IPS-18a (cell line): ENCODE measurements around the gene TMEM132C.

ENCODE experiments used
- H3K27ac ChIP-seq: one replicate; pipeline ENCODE4 v1.5.1; 2013; ENCODE audit warnings: low read length
- H3K27me3 ChIP-seq: one replicate; pipeline ENCODE4 v1.6.1; 2013; ENCODE audit warnings: mild to moderate bottlenecking, low read length; ENCODE audit not compliant: control insufficient read depth, insufficient read depth
- H3K36me3 ChIP-seq: one replicate; pipeline ENCODE4 v1.6.1; 2013; ENCODE audit warnings: low read depth, low read length; ENCODE audit not compliant: control insufficient read depth
- H3K4me1 ChIP-seq: one replicate; pipeline ENCODE4 v1.6.1; 2013; ENCODE audit warnings: low read depth, low read length; ENCODE audit not compliant: control insufficient read depth
- H3K4me3 ChIP-seq: one replicate; pipeline ENCODE4 v1.5.1; 2013; ENCODE audit warnings: low read length
- H3K9ac ChIP-seq: one replicate; pipeline ENCODE4 v1.6.1; 2013; ENCODE audit warnings: mild to moderate bottlenecking, low read length, moderate library complexity
- H3K9me3 ChIP-seq: one replicate; pipeline ENCODE4 v1.6.1; 2013; ENCODE audit warnings: low read depth, low read length; ENCODE audit not compliant: control insufficient read depth

The TMEM132C gene

GRCh38 chr12:128288896-128289295, 21.9 kb downstream of the TMEM132C start:
- no peak overlapping the region for H3K4me3 ChIP-seq
- no peak overlapping the region for H3K27ac ChIP-seq
- H3K9me3 ChIP-seq: peaks cover 17% of the 10 kb centered on the region

GRCh38 chr12:128290938-128291337, 24.0 kb downstream of the TMEM132C start:
- H3K9me3 ChIP-seq: peaks cover 21% of the 10 kb centered on the region
- H3K4me1 ChIP-seq: no peaks in the 10 kb centered on the region
- peaks cover 14% of the 10 kb centered on the region for H3K27me3 ChIP-seq
- H3K9ac ChIP-seq: no peak overlapping the region
- H3K36me3 ChIP-seq: no peaks in the 10 kb centered on the region
- H3K4me3 ChIP-seq: no peak overlapping the region
- H3K27ac ChIP-seq: no peak overlapping the region

More at GRCh38 chr12:128288896-128289295, 21.9 kb downstream of the TMEM132C start:
- H3K36me3 ChIP-seq: no peaks in the 10 kb centered on the region
- H3K4me1 ChIP-seq: no peaks in the 10 kb centered on the region
- peaks cover 10% of the 10 kb centered on the region for H3K27me3 ChIP-seq
- no peak overlapping the region for H3K9ac ChIP-seq

- H3K9me3 ChIP-seq: peaks cover 14% of the 10 kb centered on the region
- no peak overlapping the region for H3K9ac ChIP-seq
- no peak overlapping the region for H3K4me3 ChIP-seq
- H3K36me3 ChIP-seq: no peaks in the 10 kb centered on the region
- H3K27me3 ChIP-seq: peaks cover 55% of the 10 kb centered on the region
- H3K4me1 ChIP-seq: peaks cover 8% of the 10 kb centered on the region
- no peak overlapping the region for H3K27ac ChIP-seq
Measured at GRCh38 chr12:128298091-128298748, 31.2 kb downstream of the TMEM132C start.

GRCh38 chr12:128305336-128305892, 38.4 kb downstream of the TMEM132C start:
- peaks cover 25% of the 10 kb centered on the region for H3K9me3 ChIP-seq
- H3K36me3 ChIP-seq: no peaks in the 10 kb centered on the region
- no peak overlapping the region for H3K9ac ChIP-seq
- no peaks in the 10 kb centered on the region for H3K4me1 ChIP-seq
- H3K4me3 ChIP-seq: no peak overlapping the region
- peaks cover 6% of the 10 kb centered on the region for H3K27me3 ChIP-seq
- no peak overlapping the region for H3K27ac ChIP-seq

GRCh38 chr12:128307791-128308190, 40.8 kb downstream of the TMEM132C start:
- Histone ChIP-seq H3K27me3 (no peaks in the 10 kb centered on the region), H3K9ac (no peak overlapping the region), H3K27ac (no peak overlapping the region), H3K36me3 (no peaks in the 10 kb centered on the region), H3K4me3 (no peak overlapping the region), H3K4me1 (no peaks in the 10 kb centered on the region), H3K9me3 (peaks cover 25% of the 10 kb centered on the region)

- Histone ChIP-seq H3K9me3 (peaks cover 16% of the 10 kb centered on the region), H3K9ac (no peak overlapping the region), H3K4me1 (no peaks in the 10 kb centered on the region), H3K27me3 (no peaks in the 10 kb centered on the region), H3K27ac (no peak overlapping the region), H3K36me3 (no peaks in the 10 kb centered on the region), H3K4me3 (no peak overlapping the region)
Measured at GRCh38 chr12:128312661-128313060, 45.7 kb downstream of the TMEM132C start.

GRCh38 chr12:128313931-128314330, 47.0 kb downstream of the TMEM132C start:
- no peak overlapping the region for H3K4me3 ChIP-seq
- no peak overlapping the region for H3K9ac ChIP-seq
- no peaks in the 10 kb centered on the region for H3K27me3 ChIP-seq
- no peak overlapping the region for H3K27ac ChIP-seq
- H3K36me3 ChIP-seq: no peaks in the 10 kb centered on the region
- no peaks in the 10 kb centered on the region for H3K4me1 ChIP-seq
- H3K9me3 ChIP-seq: peaks cover 11% of the 10 kb centered on the region

GRCh38 chr12:128314611-128315010, 47.6 kb downstream of the TMEM132C start:
- no peaks in the 10 kb centered on the region for H3K27me3 ChIP-seq
- peaks cover 6% of the 10 kb centered on the region for H3K9me3 ChIP-seq
- no peaks in the 10 kb centered on the region for H3K36me3 ChIP-seq
- H3K4me1 ChIP-seq: no peaks in the 10 kb centered on the region
- H3K9ac ChIP-seq: no peak overlapping the region
- no peak overlapping the region for H3K27ac ChIP-seq
- H3K4me3 ChIP-seq: no peak overlapping the region

- Histone ChIP-seq H3K9me3 (peaks cover 6% of the 10 kb centered on the region), H3K27me3 (no peaks in the 10 kb centered on the region), H3K4me1 (no peaks in the 10 kb centered on the region), H3K9ac (no peak overlapping the region), H3K36me3 (no peaks in the 10 kb centered on the region), H3K27ac (no peak overlapping the region), H3K4me3 (no peak overlapping the region)
Measured at GRCh38 chr12:128316078-128316477, 49.1 kb downstream of the TMEM132C start.

GRCh38 chr12:128316973-128317526, 50.1 kb downstream of the TMEM132C start:
- H3K4me1 ChIP-seq: no peaks in the 10 kb centered on the region
- H3K9me3 ChIP-seq: peaks cover 5% of the 10 kb centered on the region
- H3K27me3 ChIP-seq: no peaks in the 10 kb centered on the region
- H3K36me3 ChIP-seq: no peaks in the 10 kb centered on the region
- H3K4me3 ChIP-seq: no peak overlapping the region
- no peak overlapping the region for H3K9ac ChIP-seq
- H3K27ac ChIP-seq: no peak overlapping the region

- Histone ChIP-seq H3K27me3 (no peaks in the 10 kb centered on the region), H3K4me1 (no peaks in the 10 kb centered on the region), H3K36me3 (no peaks in the 10 kb centered on the region), H3K27ac (no peak overlapping the region), H3K9ac (no peak overlapping the region), H3K9me3 (peaks cover 3% of the 10 kb centered on the region), H3K4me3 (no peak overlapping the region)
Measured at GRCh38 chr12:128318341-128318740, 51.4 kb downstream of the TMEM132C start.

- Histone ChIP-seq H3K9ac (no peak overlapping the region), H3K36me3 (no peaks in the 10 kb centered on the region), H3K4me1 (no peaks in the 10 kb centered on the region), H3K27me3 (no peaks in the 10 kb centered on the region), H3K27ac (no peak overlapping the region), H3K4me3 (no peak overlapping the region), H3K9me3 (peaks cover 3% of the 10 kb centered on the region)
Measured at GRCh38 chr12:128318946-128319345, 52.0 kb downstream of the TMEM132C start.
